SK-N-SH (cell line): Measurements from ENCODE around the gene PALLD. TPM values are rescaled to one million over a fixed set of nuclear protein-coding genes. Genes with fewer than 3 reads are reported as not detected.

Experiments used
- CTCF ChIA-PET: fragments of 300-600, 350-600 bp; formaldehyde crosslinking; extraction: SDS; loops from one replicate; lab custom pipeline; 2021; lab: Yijun Ruan, JAX
- POLR2A ChIA-PET: fragments of 350-600 bp; sonication (Branson Sonifier 250); formaldehyde crosslinking; extraction: SDS; loops from one replicate; lab custom pipeline; 2020; ENCODE audit warnings: antibody characterized with exemption, inconsistent platforms; lab: Yijun Ruan, JAX
- DNase-seq: peaks from one replicate; pipeline ENCODE4 v3.0.0; 2012
- H2AFZ ChIP-seq: fragments of 200-600 bp; sonication (generic); 2 replicates; pipeline ENCODE4 v1.8.1; 2016; ENCODE audit warnings: antibody characterized with exemption, mild to moderate bottlenecking, low read depth
- H3F3A ChIP-seq: fragments of 200-600 bp; sonication (generic); replicated peaks from 2 replicates; pipeline ENCODE3; 2016; ENCODE audit warnings: antibody characterized with exemption, mild to moderate bottlenecking; ENCODE audit not compliant: insufficient read depth
- H3K27ac ChIP-seq, 2 experiments: fragments of 200-500 bp in 1 of 2; fragments of 200-600 bp in 1 of 2; sonication (Bioruptor generic) in 1 of 2; sonication (generic), shearing (Covaris generic) in 1 of 2; 2 replicates each; pipeline versions ENCODE4 v1.5.1 to v1.6.1; 2014 to 2016; ENCODE audit warnings: low read depth in 2 of 2, inconsistent platforms in 1 of 2, low read length in 1 of 2, mild to moderate bottlenecking in 1 of 2, mixed read lengths in 1 of 2
- H3K27me3 ChIP-seq: fragments of 200-600 bp; sonication (generic), shearing (Covaris generic); 2 replicates; pipeline ENCODE4 v1.6.1; 2016; ENCODE audit warnings: mixed run types; ENCODE audit not compliant: insufficient read depth
- H3K36me3 ChIP-seq, 2 experiments: fragments of 200-500 bp in 1 of 2; fragments of 200-600 bp in 1 of 2; sonication (Bioruptor generic) in 1 of 2; sonication (generic) in 1 of 2; replicated peaks in 1 of 2; 2 replicates each; pipeline versions ENCODE3 to v1.5.1; 2014 to 2016; ENCODE audit warnings: low read length in 1 of 2, mild to moderate bottlenecking in 1 of 2; ENCODE audit not compliant: insufficient read depth in 2 of 2, control insufficient read depth in 1 of 2
- H3K4me1 ChIP-seq, 2 experiments: fragments of 200-500 bp in 1 of 2; fragments of 200-600 bp in 1 of 2; sonication (Bioruptor generic) in 1 of 2; sonication (generic), shearing (Covaris generic) in 1 of 2; 2 replicates each; pipeline versions ENCODE4 v1.5.1 to v1.6.1; 2014 to 2016; ENCODE audit warnings: low read depth in 1 of 2, low read length in 1 of 2, mixed run types in 1 of 2; ENCODE audit not compliant: insufficient read depth in 2 of 2, control insufficient read depth in 1 of 2
- H3K4me2 ChIP-seq: fragments of 200-600 bp; sonication (generic), shearing (Covaris generic); 2 replicates; pipeline ENCODE4 v1.6.1; 2017; ENCODE audit warnings: mixed run types
- H3K4me3 ChIP-seq, 2 experiments: fragments of 200-500 bp in 1 of 2; fragments of 200-600 bp in 1 of 2; sonication (Bioruptor generic) in 1 of 2; sonication (generic), shearing (Covaris generic) in 1 of 2; 2 replicates each; pipeline versions ENCODE4 v1.5.1 to v1.8.1; 2014 to 2016; ENCODE audit warnings: low read depth in 2 of 2, inconsistent platforms in 1 of 2, low read length in 1 of 2, mild to moderate bottlenecking in 1 of 2, mixed read lengths in 1 of 2, moderate library complexity in 1 of 2
- H3K79me2 ChIP-seq: fragments of 200-600 bp; sonication (generic); 2 replicates; pipeline ENCODE4 v1.8.1; 2017; ENCODE audit warnings: mild to moderate bottlenecking; ENCODE audit not compliant: insufficient read depth
- H3K9ac ChIP-seq: fragments of 200-600 bp; sonication (generic); 2 replicates; pipeline ENCODE4 v1.6.1; 2017; ENCODE audit warnings: mixed run types
- H3K9me2 ChIP-seq: fragments of 200-600 bp; sonication (generic); 2 replicates; pipeline ENCODE4 v1.6.1; 2017; ENCODE audit warnings: mixed run types
- H3K9me3 ChIP-seq: fragments of 200-600 bp; sonication (generic); 2 replicates; pipeline ENCODE4 v1.6.1; 2017; ENCODE audit warnings: mixed run types, mild to moderate bottlenecking, moderate library complexity
- H4K20me1 ChIP-seq: fragments of 200-600 bp; sonication (generic); 2 replicates; pipeline ENCODE4 v1.6.1; 2017; ENCODE audit warnings: mild to moderate bottlenecking, mixed run types; ENCODE audit not compliant: insufficient read depth
- CHD2 ChIP-seq: fragments of 150-350 bp; IDR thresholded peaks from 2 replicates; pipeline ENCODE4 v1.6.1; 2018; ENCODE audit warnings: low read length; ENCODE audit not compliant: partially characterized antibody
- CTCF ChIP-seq: fragments of 200-600 bp; sonication (generic); IDR thresholded peaks from 2 replicates; pipeline ENCODE4 v1.6.1; 2017; ENCODE audit warnings: antibody characterized with exemption, mild to moderate bottlenecking, moderate library complexity
- ELF1 ChIP-seq: IDR thresholded peaks from 2 replicates; pipeline ENCODE4 v1.4.0; 2012
- EZH2phosphoT487 ChIP-seq: fragments of 200-600 bp; sonication (generic); IDR thresholded peaks from 2 replicates; pipeline ENCODE4 v1.6.1; 2017; ENCODE audit warnings: low read depth, mixed run types, mild to moderate bottlenecking, antibody characterized with exemption, moderate library complexity, borderline replicate concordance
- FOXM1 ChIP-seq: IDR thresholded peaks from 2 replicates; pipeline ENCODE4 v1.4.0; 2012; ENCODE audit warnings: low read depth, mild to moderate bottlenecking
- GABPA ChIP-seq: IDR thresholded peaks from 2 replicates; pipeline ENCODE4 v1.4.0; 2012; ENCODE audit warnings: low read depth, mild to moderate bottlenecking
- GATA2 ChIP-seq: sonication (generic); formaldehyde crosslinking; IDR thresholded peaks from 2 replicates; pipeline ENCODE4 v1.5.0; 2020; ENCODE audit warnings: mild to moderate bottlenecking, missing genetic modification reagents
- JUND ChIP-seq: IDR thresholded peaks from 2 replicates; pipeline ENCODE4 v1.4.0; 2012
- MXI1 ChIP-seq: IDR thresholded peaks from 2 replicates; pipeline ENCODE4 v1.6.1; 2012; ENCODE audit warnings: mild to moderate bottlenecking, low read depth, low read length, improper control_type of control experiment
- RAD21 ChIP-seq: IDR thresholded peaks from 2 replicates; pipeline ENCODE4 v1.6.1; 2012; ENCODE audit warnings: mild to moderate bottlenecking, low read length
- RCOR1 ChIP-seq: fragments of 150-350 bp; IDR thresholded peaks from 2 replicates; pipeline ENCODE4 v1.6.1; 2017; ENCODE audit warnings: antibody characterized with exemption, low read length
- RFX5 ChIP-seq: IDR thresholded peaks from 2 replicates; pipeline ENCODE4 v1.6.1; 2012; ENCODE audit warnings: mild to moderate bottlenecking, improper control_type of control experiment, low read length
- RXRA ChIP-seq: IDR thresholded peaks from 2 replicates; pipeline ENCODE4 v1.4.0; 2012; ENCODE audit warnings: low read depth, mild to moderate bottlenecking, borderline replicate concordance
- SIN3A ChIP-seq: IDR thresholded peaks from 2 replicates; pipeline ENCODE4 v1.6.1; 2012; ENCODE audit warnings: low read depth, mild to moderate bottlenecking, low read length, moderate library complexity, borderline replicate concordance
- TEAD4 ChIP-seq: IDR thresholded peaks from 2 replicates; pipeline ENCODE4 v1.4.0; 2012; ENCODE audit warnings: mild to moderate bottlenecking, borderline replicate concordance; ENCODE audit not compliant: insufficient read depth
- USF1 ChIP-seq: IDR thresholded peaks from 2 replicates; pipeline ENCODE4 v1.4.0; 2012; ENCODE audit warnings: low read depth, borderline replicate concordance
- YY1 ChIP-seq: IDR thresholded peaks from 2 replicates; pipeline ENCODE4 v1.4.0; 2012; ENCODE audit warnings: low read depth, mild to moderate bottlenecking
- WGBS: methylation state at CpG from one replicate; pipeline ENCODE4 v1.1.6; 2017; ENCODE audit warnings: low lambda C conversion rate; 5-methylcytosine and 5-hydroxymethylcytosine counted together
- polyA plus RNA-seq, 3 experiments: library from polyadenylated mRNA; depleted of rRNA; stranded (reverse); fragments of >200 nt; gene quantifications; 2 replicates each; pipeline ENCODE4 v1.2.3, GENCODE V29; 2012
- TF ChIP-seq, protein P1 (sequence below): IDR thresholded peaks from 2 replicates; pipeline ENCODE4 v1.4.0; 2012; ENCODE audit warnings: low read depth, borderline replicate concordance
- TF ChIP-seq, protein P2 (sequence below): IDR thresholded peaks from 2 replicates; pipeline ENCODE4 v1.4.0; 2012; ENCODE audit warnings: low read depth
- TF ChIP-seq, protein P3 (sequence below): fragments of 150-350 bp; IDR thresholded peaks from 2 replicates; pipeline ENCODE4 v1.6.1; 2016; ENCODE audit warnings: mild to moderate bottlenecking, low read depth, low read length

Gene PALLD
- polyA plus RNA-seq, 1 of the 3 experiments (the other 2 are of a cell fraction), result 33.0 TPM

DNA sequence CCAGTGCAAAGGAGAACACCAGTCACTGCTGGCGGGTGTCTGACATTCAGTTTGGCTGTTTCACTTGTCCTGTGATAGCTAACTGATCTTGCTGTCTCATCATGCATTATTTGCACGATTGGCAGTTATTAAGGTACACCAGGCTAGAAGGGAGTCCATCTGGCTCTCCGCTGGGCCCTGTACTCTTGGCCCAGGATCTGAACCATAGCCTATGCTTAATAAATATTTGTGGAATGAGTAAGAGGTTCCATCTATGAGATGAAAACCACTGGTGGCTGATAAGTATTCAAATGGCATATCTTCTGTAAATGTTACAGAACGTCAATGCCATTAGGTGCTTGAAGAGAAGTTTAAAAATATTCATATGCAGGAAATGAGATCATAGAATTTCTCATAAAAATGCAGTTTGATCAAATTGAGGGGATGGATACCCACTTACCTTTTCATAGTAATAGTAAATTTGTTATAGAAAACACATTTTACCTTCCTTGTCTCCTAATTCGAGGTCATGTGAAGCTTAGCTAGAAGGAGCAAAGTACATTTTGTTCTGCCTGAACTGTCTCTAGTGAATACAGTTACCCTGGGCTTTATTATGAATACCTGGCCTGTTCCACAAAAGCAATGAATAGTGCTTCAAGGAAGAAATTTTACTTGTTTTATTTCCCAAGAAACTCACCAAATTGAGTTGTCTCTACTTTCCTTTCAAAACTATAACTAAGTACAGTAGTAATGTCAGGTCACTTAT, 299.7 kb downstream of the PALLD start (continued):
- TF ChIP-seq, protein P1, sequence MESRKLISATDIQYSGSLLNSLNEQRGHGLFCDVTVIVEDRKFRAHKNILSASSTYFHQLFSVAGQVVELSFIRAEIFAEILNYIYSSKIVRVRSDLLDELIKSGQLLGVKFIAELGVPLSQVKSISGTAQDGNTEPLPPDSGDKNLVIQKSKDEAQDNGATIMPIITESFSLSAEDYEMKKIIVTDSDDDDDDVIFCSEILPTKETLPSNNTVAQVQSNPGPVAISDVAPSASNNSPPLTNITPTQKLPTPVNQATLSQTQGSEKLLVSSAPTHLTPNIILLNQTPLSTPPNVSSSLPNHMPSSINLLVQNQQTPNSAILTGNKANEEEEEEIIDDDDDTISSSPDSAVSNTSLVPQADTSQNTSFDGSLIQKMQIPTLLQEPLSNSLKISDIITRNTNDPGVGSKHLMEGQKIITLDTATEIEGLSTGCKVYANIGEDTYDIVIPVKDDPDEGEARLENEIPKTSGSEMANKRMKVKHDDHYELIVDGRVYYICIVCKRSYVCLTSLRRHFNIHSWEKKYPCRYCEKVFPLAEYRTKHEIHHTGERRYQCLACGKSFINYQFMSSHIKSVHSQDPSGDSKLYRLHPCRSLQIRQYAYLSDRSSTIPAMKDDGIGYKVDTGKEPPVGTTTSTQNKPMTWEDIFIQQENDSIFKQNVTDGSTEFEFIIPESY, result 0 out of 2 replicates have a peak, but pooled peaks have one; percentile 55
- no peak for TF ChIP-seq CTCF
- 0 out of 2 replicates have a peak, but pooled peaks have one; percentile 30 for TF ChIP-seq GABPA
- TF ChIP-seq GATA2 (CRISPR knock-in tag), result no peak
- no peak for TF ChIP-seq CHD2
- TF ChIP-seq EZH2phosphoT487, result no peak
- TF ChIP-seq MXI1, result no peak
- TF ChIP-seq TEAD4, result peak; percentile 88; the same call in 1 of the 2 replicates
- no peak for TF ChIP-seq RAD21

- ChIA-PET POLR2A (no interaction called here), CTCF (interaction anchor here (1.4 kb wide), 1 partner anchor 19 kb away, joined by 4 read pairs; no protein-coding TSS in a partner anchor)
- no peaks in the 10 kb centered on the region for H3K9me3 ChIP-seq
- peaks cover 2 to 25% of the 10 kb centered on the region in 2 experiments for H3K4me1 ChIP-seq
- peak overlapping the region; percentile 52; the same call in 1 of the 2 replicates for H3K9ac ChIP-seq
- peak overlapping the region; percentile 60 to 95; a peak in 3 of 4 replicates for H3K27ac ChIP-seq
- H2AFZ ChIP-seq, result no peak overlapping the region
- H3K36me3 ChIP-seq, result no peaks in the 10 kb centered on the region
- no peaks in the 10 kb centered on the region for H3K27me3 ChIP-seq
- no peak overlapping the region for H3K4me3 ChIP-seq
- no peaks in the 10 kb centered on the region for H3K9me2 ChIP-seq
- DNase-seq, result no peak
- H4K20me1 ChIP-seq, result no peaks in the 10 kb centered on the region
- peaks cover 33% of the 10 kb centered on the region for H3F3A ChIP-seq
- H3K4me2 ChIP-seq, result peak overlapping the region; percentile 36; the same call in 1 of the 2 replicates
- no peaks in the 10 kb centered on the region for H3K79me2 ChIP-seq
- 15% methylated on average over 4 of the region's 4 CpGs for WGBS
- no peak for TF ChIP-seq RXRA
- no peak for TF ChIP-seq YY1
- no peak for TF ChIP-seq SIN3A
- no peak for TF ChIP-seq USF1
- no peak for TF ChIP-seq CTCF
- peak; percentile 53 for TF ChIP-seq JUND
- TF ChIP-seq RAD21, result no peak
- TF ChIP-seq CHD2, result no peak
- TF ChIP-seq FOXM1, result no peak
- no peak for TF ChIP-seq RCOR1
- TF ChIP-seq, protein P2, sequence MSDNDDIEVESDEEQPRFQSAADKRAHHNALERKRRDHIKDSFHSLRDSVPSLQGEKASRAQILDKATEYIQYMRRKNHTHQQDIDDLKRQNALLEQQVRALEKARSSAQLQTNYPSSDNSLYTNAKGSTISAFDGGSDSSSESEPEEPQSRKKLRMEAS, result no peak
- TF ChIP-seq RFX5, result no peak
- TF ChIP-seq TEAD4, result no peak
- TF ChIP-seq ELF1, result no peak
- TF ChIP-seq, protein P3, sequence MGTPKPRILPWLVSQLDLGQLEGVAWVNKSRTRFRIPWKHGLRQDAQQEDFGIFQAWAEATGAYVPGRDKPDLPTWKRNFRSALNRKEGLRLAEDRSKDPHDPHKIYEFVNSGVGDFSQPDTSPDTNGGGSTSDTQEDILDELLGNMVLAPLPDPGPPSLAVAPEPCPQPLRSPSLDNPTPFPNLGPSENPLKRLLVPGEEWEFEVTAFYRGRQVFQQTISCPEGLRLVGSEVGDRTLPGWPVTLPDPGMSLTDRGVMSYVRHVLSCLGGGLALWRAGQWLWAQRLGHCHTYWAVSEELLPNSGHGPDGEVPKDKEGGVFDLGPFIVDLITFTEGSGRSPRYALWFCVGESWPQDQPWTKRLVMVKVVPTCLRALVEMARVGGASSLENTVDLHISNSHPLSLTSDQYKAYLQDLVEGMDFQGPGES, result no peak
These were observed 300.3 kb downstream of the PALLD start for GRCh38 chr4:168797194-168797593.
